HEK293T (cell line): ENCODE results near the gene PBXIP1.

Experiments used
- CTCF ChIA-PET: fragments of 350-600 bp; formaldehyde crosslinking; extraction: SDS; loops from one replicate; lab custom pipeline; 2021; ENCODE audit warnings: antibody characterized with exemption, inconsistent platforms; lab: Yijun Ruan, JAX
- POLR2A ChIA-PET: fragments of 350-600 bp; formaldehyde crosslinking; extraction: SDS; loops from one replicate; lab custom pipeline; 2020; ENCODE audit warnings: antibody characterized with exemption, inconsistent platforms; lab: Yijun Ruan, JAX
- DNase-seq: peaks from one replicate; pipeline ENCODE4 v3.0.0; 2012; ENCODE audit warnings: mixed read lengths; ENCODE audit errors: extremely low spot score
- ARNT ChIP-seq: fragments of 450-650 bp; IDR thresholded peaks from 2 replicates; pipeline ENCODE4 v1.6.1; 2017; ENCODE audit warnings: mild to moderate bottlenecking
- BHLHE40 ChIP-seq: fragments of 450-650 bp; IDR thresholded peaks from 2 replicates; pipeline ENCODE4 v1.6.1; 2016; ENCODE audit warnings: mild to moderate bottlenecking, moderate library complexity, borderline replicate concordance
- CTBP1 ChIP-seq: fragments of 450-650 bp; IDR thresholded peaks from 2 replicates; pipeline ENCODE4 v1.6.1; 2016; ENCODE audit warnings: borderline replicate concordance
- ELF4 ChIP-seq: fragments of 450-650 bp; IDR thresholded peaks from 2 replicates; pipeline ENCODE4 v1.6.1; 2017; ENCODE audit warnings: antibody characterized with exemption
- FOXA1 ChIP-seq: fragments of 450-650 bp; IDR thresholded peaks from 2 replicates; pipeline ENCODE4 v1.6.1; 2016; ENCODE audit warnings: mild to moderate bottlenecking
- FOXK2 ChIP-seq: fragments of 450-650 bp; IDR thresholded peaks from 2 replicates; pipeline ENCODE4 v1.6.1; 2016; ENCODE audit warnings: mild to moderate bottlenecking
- FOXM1 ChIP-seq: fragments of 450-650 bp; IDR thresholded peaks from 2 replicates; pipeline ENCODE4 v1.6.1; 2017; ENCODE audit warnings: mild to moderate bottlenecking, borderline replicate concordance
- HDGF ChIP-seq: fragments of 450-650 bp; IDR thresholded peaks from 2 replicates; pipeline ENCODE4 v1.6.1; 2017; ENCODE audit warnings: antibody characterized with exemption, borderline replicate concordance
- L3MBTL2 ChIP-seq: fragments of 450-650 bp; conservative IDR thresholded peaks from 2 replicates; pipeline ENCODE4 v1.6.1; 2016; ENCODE audit warnings: mild to moderate bottlenecking
- LEF1 ChIP-seq: fragments of 450-650 bp; IDR thresholded peaks from 2 replicates; pipeline ENCODE4 v1.6.1; 2017; ENCODE audit warnings: mild to moderate bottlenecking, borderline replicate concordance
- NFRKB ChIP-seq: fragments of 450-650 bp; IDR thresholded peaks from 2 replicates; pipeline ENCODE4 v1.6.1; 2016; ENCODE audit warnings: mild to moderate bottlenecking, moderate library complexity
- PKNOX1 ChIP-seq: fragments of 450-650 bp; IDR thresholded peaks from 2 replicates; pipeline ENCODE4 v1.6.1; 2016
- SP1 ChIP-seq: fragments of 450-650 bp; IDR thresholded peaks from 2 replicates; pipeline ENCODE4 v1.6.1; 2017
- SUZ12 ChIP-seq: fragments of 450-650 bp; IDR thresholded peaks from 2 replicates; pipeline ENCODE4 v1.6.1; 2016; ENCODE audit warnings: mild to moderate bottlenecking
- TARDBP ChIP-seq: fragments of 450-650 bp; IDR thresholded peaks from 2 replicates; pipeline ENCODE4 v1.6.1; 2016
- ZNF384 ChIP-seq: fragments of 450-650 bp; IDR thresholded peaks from 2 replicates; pipeline ENCODE4 v1.6.1; 2016

PBXIP1 gene

GRCh38 chr1:154969246-154969645 lies 13.3 kb upstream of the PBXIP1 start:
- CTCF ChIA-PET = no interaction called here
- POLR2A ChIA-PET = interaction anchor here (0.9 to 6.6 kb wide), 3 partner anchors 13 to 25 kb away, joined by 4 to 58 read pairs (median 5); partner anchors contain the start of genes FLAD1 and PBXIP1

GRCh38 chr1:154968731-154969130 lies 12.8 kb upstream of the PBXIP1 start:
- CTCF ChIA-PET = interaction anchor here (0.6 kb wide), 1 partner anchor 275 kb away, joined by 3 read pairs; no protein-coding TSS in a partner anchor
- TF ChIP-seq ARNT (no peak), L3MBTL2 (no peak), SP1 (no peak), SUZ12 (no peak), FOXM1 (no peak), LEF1 (no peak), TARDBP (no peak), BHLHE40 (no peak), FOXK2 (no peak), CTBP1 (no peak), PKNOX1 (no peak), ELF4 (no peak)
- POLR2A ChIA-PET = interaction anchor here (1.0 to 6.6 kb wide), 2 partner anchors 15 to 26 kb away, joined by 4 to 58 read pairs; partner anchors contain the start of gene FLAD1
- no peak for DNase-seq

More at GRCh38 chr1:154969246-154969645, 13.3 kb upstream of the PBXIP1 start:
- DNase-seq = no peak
- TF ChIP-seq FOXM1 = no peak
- TF ChIP-seq FOXK2 = no peak
- no peak for TF ChIP-seq ARNT
- no peak for TF ChIP-seq HDGF
- no peak for TF ChIP-seq ELF4
- TF ChIP-seq ZNF384 = no peak
- no peak for TF ChIP-seq CTBP1
- TF ChIP-seq SP1 = no peak
- TF ChIP-seq SUZ12 = no peak

- TF ChIP-seq FOXM1 (no peak), ZNF384 (no peak), CTBP1 (no peak), SP1 (no peak)
- CTCF ChIA-PET = interaction anchor here (1.1 kb wide), 1 partner anchor 32 kb away, joined by 4 read pairs; no protein-coding TSS in a partner anchor
Measured at GRCh38 chr1:154967331-154967950, 11.5 kb upstream of the PBXIP1 start.

GRCh38 chr1:154966111-154966510 lies 10.2 kb upstream of the PBXIP1 start:
- ChIA-PET POLR2A (interaction anchor here (0.6 to 1.4 kb wide), 3 partner anchors 14 to 34 kb away, joined by 3 read pairs; no protein-coding TSS in a partner anchor), CTCF (interaction anchor here (1.1 kb wide), 1 partner anchor 33 kb away, joined by 4 read pairs; no protein-coding TSS in a partner anchor)
- TF ChIP-seq FOXM1 = no peak
- no peak for TF ChIP-seq PKNOX1
- no peak for TF ChIP-seq CTBP1
- TF ChIP-seq SP1 = no peak
- TF ChIP-seq L3MBTL2 = no peak
- no peak for TF ChIP-seq FOXA1
- DNase-seq = no peak

More at GRCh38 chr1:154967331-154967950, 11.5 kb upstream of the PBXIP1 start:
- no peak for DNase-seq
- POLR2A ChIA-PET = no interaction called here

- ChIA-PET CTCF (interaction anchor here (0.6 kb wide), 1 partner anchor 1321 kb away, joined by 3 read pairs; no protein-coding TSS in a partner anchor), POLR2A (interaction anchor here (0.6 to 4.8 kb wide), 7 partner anchors 8 to 39 kb away, joined by 3 to 59 read pairs (median 3); partner anchors contain the start of genes CKS1B, FLAD1, PBXIP1 and SHC1)
- TF ChIP-seq PKNOX1 = no peak
- TF ChIP-seq ARNT = no peak
- TF ChIP-seq SUZ12 = no peak
- TF ChIP-seq FOXK2 = no peak
- no peak for TF ChIP-seq SP1
- no peak for TF ChIP-seq ELF4
- no peak for TF ChIP-seq ZNF384
- TF ChIP-seq NFRKB = no peak
- TF ChIP-seq CTBP1 = no peak
- no peak for TF ChIP-seq FOXA1
- TF ChIP-seq BHLHE40 = no peak
- TF ChIP-seq HDGF = no peak
- TF ChIP-seq LEF1 = no peak
- no peak for TF ChIP-seq TARDBP
- TF ChIP-seq FOXM1 = no peak
- TF ChIP-seq L3MBTL2 = no peak
Measured at GRCh38 chr1:154964359-154964758, 8.5 kb upstream of the PBXIP1 start.

GRCh38 chr1:154963643-154964042 lies 7.7 kb upstream of the PBXIP1 start:
- ChIA-PET CTCF (interaction anchor here (0.6 to 1.3 kb wide), 2 partner anchors 35 to 57 kb away, joined by 4 read pairs; no protein-coding TSS in a partner anchor), POLR2A (interaction anchor here (1.5 to 4.8 kb wide), 3 partner anchors 9 to 36 kb away, joined by 3 to 59 read pairs (median 21); partner anchors contain the start of genes CKS1B and SHC1)

More at GRCh38 chr1:154964359-154964758, 8.5 kb upstream of the PBXIP1 start:
- no peak for DNase-seq

More at GRCh38 chr1:154963643-154964042, 7.7 kb upstream of the PBXIP1 start:
- TF ChIP-seq BHLHE40 (no peak), ZNF384 (no peak), NFRKB (no peak), L3MBTL2 (no peak)
- no peak for DNase-seq
